Activated CD4-positive, alpha-beta T cell treated with anti-CD3 and anti-CD28 coated beads for 24 hours (primary cell): ENCODE data around the gene LEFTY1.
A peak's percentile ranks its signal among the peaks of the same experiment; 100 is the strongest.

Experiments
- DNase-seq, 2 donors: peaks; one replicate each; pipeline ENCODE4 v3.0.0-alpha.2; 2020; ENCODE audit warnings: low read depth in 2 of 2

The LEFTY1 gene

GRCh38 chr1:225873281-225873850 lies 15.6 kb downstream of the LEFTY1 start:
- no peak for DNase-seq

- DNase-seq = no peak
Observed at GRCh38 chr1:225872075-225872430, 16.9 kb downstream of the LEFTY1 start.

- DNase-seq = no peak
Observed at GRCh38 chr1:225871359-225872074, 17.4 kb downstream of the LEFTY1 start.

DNA sequence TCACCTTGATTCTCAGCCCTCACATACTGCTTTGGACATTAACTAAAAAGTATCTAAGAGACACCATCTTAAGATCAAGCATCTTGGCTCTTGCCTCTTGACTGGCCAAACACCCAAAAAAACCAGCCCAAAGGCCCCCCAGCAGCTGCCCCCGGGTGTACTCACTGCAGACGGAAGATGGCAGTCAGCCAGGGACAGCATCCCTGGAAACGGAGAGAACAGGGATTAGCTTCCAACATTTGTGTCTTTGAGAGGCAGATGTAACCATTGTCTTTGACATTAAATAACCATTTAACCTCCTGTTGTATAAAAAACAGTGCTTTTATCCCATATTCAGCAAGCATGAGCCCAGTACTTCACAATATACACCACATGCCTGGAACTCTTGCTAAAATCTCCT lies 18.0 kb downstream of the LEFTY1 start:
- DNase-seq = no peak

DNA sequence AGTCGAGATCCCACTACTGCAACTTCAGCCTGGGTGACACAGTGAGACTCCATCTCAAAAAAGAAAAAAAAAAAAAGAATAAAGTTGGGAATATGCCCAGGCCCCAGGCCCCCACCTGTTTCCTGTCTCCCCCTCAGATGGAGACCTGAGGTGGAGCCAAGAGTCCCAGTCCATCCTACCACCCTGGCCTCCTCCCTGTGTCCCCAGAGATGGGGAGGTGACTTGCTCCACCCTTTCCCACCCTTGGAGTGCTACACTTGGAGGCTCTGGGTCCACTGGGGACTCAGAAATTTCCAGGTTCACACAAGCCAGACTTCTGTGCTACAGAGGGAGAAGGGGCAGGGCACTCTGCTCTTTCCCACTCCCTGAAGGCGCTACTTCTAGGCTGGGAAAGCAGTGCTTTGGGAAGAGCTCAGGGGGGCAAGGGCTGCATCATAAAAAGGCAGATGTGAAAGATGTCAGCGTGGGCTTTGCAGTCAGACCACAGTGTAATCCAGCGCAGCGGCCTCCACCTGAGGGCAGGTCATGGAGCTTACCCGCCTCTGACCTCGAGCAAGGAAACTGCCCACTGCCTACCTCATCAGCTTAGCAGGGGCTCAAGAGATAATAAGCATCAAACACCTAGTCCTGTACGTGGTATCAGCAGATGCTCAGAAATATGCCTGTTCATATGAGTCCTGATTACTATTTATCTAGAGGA lies 20.2 kb downstream of the LEFTY1 start:
- DNase-seq = no peak

DNA sequence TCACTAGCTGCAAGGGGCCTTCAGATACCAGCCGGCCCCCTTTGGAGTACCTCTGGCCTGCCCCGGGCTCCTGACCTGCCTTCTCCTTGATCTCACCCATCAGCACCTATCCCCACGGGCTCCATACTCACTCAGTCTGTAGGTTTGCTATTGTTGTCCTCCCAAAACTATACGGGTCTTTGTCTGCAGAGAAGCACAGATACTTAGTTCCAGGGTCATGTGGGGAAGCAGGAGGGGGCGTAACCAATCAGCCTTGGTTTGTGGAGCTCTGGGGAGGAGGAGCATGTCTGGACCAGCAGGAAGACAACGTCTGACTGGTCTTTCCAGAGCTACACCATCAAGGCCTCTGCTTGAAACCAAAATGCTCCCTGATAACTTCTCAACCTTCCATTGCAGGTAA lies 22.0 kb downstream of the LEFTY1 start:
- no peak for DNase-seq

- peak; percentile 57 to 64 for DNase-seq
Observed at GRCh38 chr1:225866061-225866837, 22.7 kb downstream of the LEFTY1 start.

DNA sequence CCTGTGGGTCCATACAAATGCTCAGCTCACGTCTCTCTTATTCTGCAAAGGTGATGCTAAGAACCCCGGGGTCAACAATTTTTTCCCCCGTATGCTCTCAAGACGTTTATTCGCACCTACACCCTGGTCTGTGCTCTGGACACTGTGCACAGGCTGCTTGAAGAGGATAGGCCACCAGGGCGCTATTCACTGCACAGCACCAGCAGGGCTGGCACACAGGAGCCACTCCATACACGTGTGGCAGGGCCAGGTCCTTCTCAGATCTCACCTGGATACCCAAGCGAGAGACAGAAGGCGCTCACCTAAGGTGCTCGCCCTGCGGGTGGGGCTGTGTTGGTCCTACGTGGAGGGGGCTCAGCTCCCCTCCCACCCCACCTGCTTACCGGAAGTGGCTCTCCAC lies 23.4 kb downstream of the LEFTY1 start:
- no peak for DNase-seq

DNA sequence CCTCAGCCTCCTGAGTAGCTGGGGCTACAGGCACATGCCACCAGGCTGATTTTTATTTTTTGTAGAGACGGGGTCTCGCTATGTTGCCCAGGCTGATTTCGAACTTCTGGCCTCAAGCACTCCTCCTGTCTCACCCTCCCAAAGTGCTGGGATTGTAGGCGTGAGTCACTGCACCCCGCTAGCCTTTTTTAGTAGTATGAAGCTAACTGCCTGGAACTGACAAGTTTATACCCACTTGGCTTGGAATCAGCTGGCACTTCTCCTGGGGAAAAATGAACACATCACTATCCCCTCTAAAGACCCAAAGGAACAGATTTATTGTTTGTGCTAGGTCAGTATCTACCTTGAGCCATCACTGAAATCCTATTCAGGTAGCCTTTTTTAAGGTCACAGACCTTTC lies 25.8 kb downstream of the LEFTY1 start:
- no peak for DNase-seq

DNA sequence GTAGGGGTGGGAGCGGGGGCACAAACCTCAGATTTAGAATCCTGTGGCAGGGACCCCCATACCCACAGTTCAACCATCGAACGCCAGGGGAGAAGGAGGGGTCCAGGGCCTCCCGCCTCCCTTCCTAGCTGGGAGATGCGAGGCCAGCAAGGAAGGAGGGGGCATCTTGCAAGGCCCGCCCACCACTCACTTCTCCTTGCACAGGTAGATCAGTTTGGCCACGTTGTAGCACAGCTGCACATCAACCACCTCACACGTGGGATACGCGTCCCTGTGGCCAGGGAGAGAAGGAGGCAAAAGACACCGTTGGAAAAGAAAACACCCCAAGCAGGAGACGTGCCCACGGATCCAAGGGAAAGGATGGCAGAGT lies 26.4 kb downstream of the LEFTY1 start:
- no peak for DNase-seq

DNA sequence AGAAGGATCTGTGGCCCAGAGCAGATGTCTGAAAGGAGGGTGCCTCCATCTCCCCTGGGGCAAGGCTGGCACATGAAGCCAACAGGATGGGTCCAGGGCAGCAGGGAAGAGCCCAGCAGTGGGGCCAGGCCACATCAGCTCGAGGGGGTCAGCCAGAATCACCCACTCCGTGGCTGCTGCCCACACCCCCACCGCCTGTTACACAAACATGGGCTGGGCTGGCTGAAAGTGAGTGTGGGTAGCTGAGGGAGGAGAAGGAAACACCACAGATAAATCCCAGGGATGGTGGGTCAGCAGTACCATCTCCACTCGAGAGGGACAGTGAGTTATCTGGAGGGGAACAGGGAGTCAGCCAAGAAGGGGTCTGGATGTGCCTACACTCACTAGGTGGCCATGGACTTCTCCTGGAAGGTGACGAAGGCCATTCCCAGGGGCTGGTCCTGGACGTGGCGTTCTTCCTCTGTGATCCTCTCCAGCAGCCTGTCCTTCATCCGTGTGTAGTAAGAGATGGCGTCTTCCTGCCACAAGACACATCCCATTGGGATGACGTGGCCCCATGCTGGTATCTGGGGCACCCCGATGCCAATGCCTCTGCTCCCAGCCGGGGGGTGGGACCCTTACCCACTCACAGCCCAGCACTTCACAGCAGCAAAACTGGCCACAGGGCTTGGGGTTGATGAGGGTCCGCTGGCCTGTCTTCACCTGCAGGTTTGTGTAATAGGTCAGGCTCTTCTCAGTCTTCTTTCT lies 26.9 kb downstream of the LEFTY1 start:
- DNase-seq = no peak

- DNase-seq = no peak
Observed at GRCh38 chr1:225860876-225861441, 28.0 kb downstream of the LEFTY1 start.

GRCh38 chr1:225860107-225860506 lies 28.8 kb downstream of the LEFTY1 start:
- DNase-seq = no peak

- DNase-seq = no peak
Observed at GRCh38 chr1:225859151-225859550, 29.8 kb downstream of the LEFTY1 start.

DNA sequence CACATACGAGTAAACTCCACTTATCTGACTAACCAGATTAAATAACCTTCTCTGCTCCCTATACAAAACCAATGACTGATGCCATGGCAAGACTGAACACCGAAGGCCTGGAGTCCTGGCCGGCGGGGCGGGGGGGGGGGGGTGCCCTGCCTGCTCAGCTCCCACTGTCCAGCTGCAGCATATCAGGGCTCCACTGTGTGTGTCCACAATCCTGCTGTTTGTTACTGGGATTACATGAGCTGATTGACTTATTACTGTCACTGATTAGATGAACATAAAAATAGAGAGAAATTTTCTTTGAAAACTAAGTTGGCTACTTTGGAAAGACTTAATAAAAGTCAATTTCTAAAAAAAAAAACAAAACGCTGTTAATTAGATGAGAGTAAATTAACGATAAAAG lies 31.7 kb downstream of the LEFTY1 start:
- no peak for DNase-seq

- no peak for DNase-seq
Observed at GRCh38 chr1:225855503-225856300, 33.2 kb downstream of the LEFTY1 start.

GRCh38 chr1:225853441-225853840 lies 35.5 kb downstream of the LEFTY1 start:
- DNase-seq = no peak

GRCh38 chr1:225852413-225853124 lies 36.4 kb downstream of the LEFTY1 start:
- no peak for DNase-seq

DNA sequence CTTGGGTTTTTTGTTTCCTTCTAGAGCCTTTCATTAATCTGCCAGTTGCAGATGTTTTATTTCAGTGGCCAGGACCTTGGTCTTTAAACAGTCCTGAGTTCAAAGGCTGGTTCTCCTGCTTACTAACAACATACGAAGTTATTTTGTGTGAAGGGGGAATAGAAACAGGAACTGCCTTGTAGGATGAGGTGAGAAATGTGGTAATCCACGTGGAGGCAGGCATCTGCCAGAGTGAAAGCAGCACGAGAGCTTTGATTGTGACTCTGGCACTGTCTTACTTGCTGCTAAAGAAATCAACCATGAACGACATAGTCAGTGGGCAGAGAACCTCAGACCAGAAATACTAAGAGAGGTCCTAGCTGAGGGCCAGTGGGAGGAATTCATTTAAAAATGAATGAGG lies 37.1 kb downstream of the LEFTY1 start:
- no peak for DNase-seq

- DNase-seq = no peak
Observed at GRCh38 chr1:225850370-225850769, 38.6 kb downstream of the LEFTY1 start.
